HepG2 (cell line): ENCODE results near the gene KREMEN1. TPM values are rescaled to one million over a fixed set of nuclear protein-coding genes. Genes with fewer than 3 reads are reported as not detected.
A peak's percentile ranks its signal among the peaks of the same experiment; 100 is the strongest.

Experiments
- AGO2 ChIP-seq: fragments of 200-400 bp; formaldehyde crosslinking; optimal IDR thresholded peaks from 2 replicates; pipeline ENCODE3; 2017; ENCODE audit warnings: mild to moderate bottlenecking, low read depth, low read length, moderate library complexity
- BORCS8-MEF2B ChIP-seq: sonication (generic); formaldehyde crosslinking; IDR thresholded peaks from 2 replicates; pipeline ENCODE4 v1.8.0; 2022; ENCODE audit warnings: mild to moderate bottlenecking, missing genetic modification reagents
- IKZF5 ChIP-seq: IDR thresholded peaks from 2 replicates; pipeline ENCODE4 v1.6.1; 2018; ENCODE audit warnings: missing genetic modification reagents, mild to moderate bottlenecking, missing compliant biosample characterization
- KLF9 ChIP-seq: IDR thresholded peaks from 2 replicates; pipeline ENCODE4 v1.6.1; 2016; ENCODE audit warnings: low read depth
- MAFG ChIP-seq: sonication (generic); formaldehyde crosslinking; IDR thresholded peaks from 2 replicates; pipeline ENCODE4 v1.5.1; 2020; ENCODE audit warnings: mild to moderate bottlenecking, missing genetic modification reagents
- MAZ ChIP-seq, 2 experiments: sonication (generic) in 1 of 2; formaldehyde crosslinking in 1 of 2; IDR thresholded peaks; 2 replicates each; pipeline versions ENCODE4 v1.5.0 to v1.6.1; 2012 to 2020; ENCODE audit warnings: low read depth in 2 of 2, mild to moderate bottlenecking in 2 of 2, borderline replicate concordance in 1 of 2, improper control_type of control experiment in 1 of 2, low read length in 1 of 2, missing genetic modification reagents in 1 of 2, moderate library complexity in 1 of 2
- MBD4 ChIP-seq: IDR thresholded peaks from 2 replicates; pipeline ENCODE4 v1.6.1; 2012; ENCODE audit warnings: low read length, inconsistent platforms, borderline replicate concordance
- MLX ChIP-seq: IDR thresholded peaks from 2 replicates; pipeline ENCODE4 v1.6.1; 2016
- MXI1 ChIP-seq: IDR thresholded peaks from 3 replicates; pipeline ENCODE4 v1.6.1; 2012; ENCODE audit warnings: low read depth, low read length, inconsistent platforms, borderline replicate concordance
- POLR2AphosphoS5 ChIP-seq: IDR thresholded peaks from 2 replicates; pipeline ENCODE4 v1.6.1; 2012; ENCODE audit warnings: low read depth, low read length
- RBM22 ChIP-seq: fragments of 200-400 bp; formaldehyde crosslinking; optimal IDR thresholded peaks from 2 replicates; pipeline ENCODE3; 2017; ENCODE audit warnings: mild to moderate bottlenecking, low read length, moderate library complexity
- SP1 ChIP-seq, 2 experiments: fragments of 450-650 bp in 1 of 2; sonication (generic) in 1 of 2; formaldehyde crosslinking in 1 of 2; IDR thresholded peaks; 2 replicates each; pipeline versions ENCODE4 v1.4.0 to v1.6.1; 2016 to 2020; ENCODE audit warnings: missing genetic modification reagents in 1 of 2
- THRA ChIP-seq: sonication (generic); formaldehyde crosslinking; IDR thresholded peaks from 2 replicates; pipeline ENCODE4 v1.4.0; 2020; ENCODE audit warnings: missing genetic modification reagents, borderline replicate concordance
- TOE1 ChIP-seq: sonication (generic); formaldehyde crosslinking; IDR thresholded peaks from 2 replicates; pipeline ENCODE4 v1.4.0; 2020; ENCODE audit warnings: mild to moderate bottlenecking, missing genetic modification reagents
- U2AF1 ChIP-seq: fragments of 200-400 bp; formaldehyde crosslinking; optimal IDR thresholded peaks from 2 replicates; pipeline ENCODE3; 2017; ENCODE audit warnings: mild to moderate bottlenecking, low read depth, low read length
- UBTF ChIP-seq: sonication (generic); formaldehyde crosslinking; IDR thresholded peaks from 2 replicates; pipeline ENCODE4 v1.4.0; 2020; ENCODE audit warnings: mild to moderate bottlenecking, missing genetic modification reagents
- ZBTB33 ChIP-seq: sonication (generic); formaldehyde crosslinking; IDR thresholded peaks from 2 replicates; pipeline ENCODE4 v1.4.0; 2020; ENCODE audit warnings: missing genetic modification reagents
- ZFP36L2 ChIP-seq: sonication (generic); formaldehyde crosslinking; IDR thresholded peaks from 2 replicates; pipeline ENCODE4 v1.4.0; 2020; ENCODE audit warnings: missing genetic modification reagents
- ZIK1 ChIP-seq: sonication (generic); formaldehyde crosslinking; IDR thresholded peaks from 2 replicates; pipeline ENCODE4 v1.5.0; 2020; ENCODE audit warnings: mild to moderate bottlenecking, low read depth, missing genetic modification reagents, borderline replicate concordance
- polyA plus RNA-seq, 8 experiments: library from polyadenylated mRNA; depleted of rRNA in 3 of 8; stranded (reverse) in 7 of 8; unstranded in 1 of 8; fragments of >200 nt; fragmentation: Illumina TruSeq in 4 of 8; extraction: Trizol in 4 of 8; gene quantifications; 2 replicates each; pipeline versions ENCODE4 v1.2.1 to v1.2.3, GENCODE V29; 2011 to 2016; ENCODE audit warnings: low read depth in 4 of 8, missing spikeins in 1 of 8, mixed read lengths in 1 of 8; ENCODE audit not compliant: insufficient read depth in 1 of 8
- total RNA-seq, 5 experiments: library from RNA; depleted of rRNA; stranded (reverse); fragments of >200 nt; fragmentation: Illumina TruSeq; extraction: Trizol; gene quantifications; 2 replicates each; pipeline ENCODE4 v1.2.3, GENCODE V29; 2016; ENCODE audit warnings: low read depth in 1 of 5
- TF ChIP-seq, protein P1 (sequence below): sonication (generic); formaldehyde crosslinking; IDR thresholded peaks from 2 replicates; pipeline ENCODE4 v1.5.0; 2020; ENCODE audit warnings: mild to moderate bottlenecking, missing genetic modification reagents

KREMEN1 gene
- total and polyA plus RNA-seq, 2 of the 13 experiments (the other 11 are each of a cell fraction or from before 2014, with no cell fraction given): 9.8 to 13.8 TPM

DNA sequence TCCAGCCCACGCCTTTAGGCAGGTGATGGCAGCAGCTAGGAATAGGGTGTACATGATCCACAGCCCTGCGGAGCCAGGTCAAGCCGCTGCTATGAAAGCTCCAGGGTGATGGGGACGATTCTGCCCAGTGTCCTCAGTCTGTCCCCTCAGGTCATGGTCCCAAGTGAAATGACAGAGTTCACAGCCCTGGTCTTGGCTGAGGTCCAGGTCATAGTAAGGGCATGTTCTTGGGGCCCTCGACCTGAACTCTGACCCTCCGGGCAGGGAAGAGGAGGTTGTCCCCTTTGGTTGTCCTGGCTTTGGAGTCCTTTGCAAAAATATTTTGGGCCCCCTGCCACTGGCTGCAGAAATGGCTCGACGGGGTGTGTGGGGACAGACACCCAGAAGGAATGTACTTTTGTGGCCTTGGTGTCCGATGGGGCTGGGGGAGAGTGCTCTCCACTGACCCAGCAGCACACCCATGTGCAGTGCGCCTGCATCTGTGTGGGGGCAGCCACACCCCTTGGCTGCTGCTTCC, 18.5 kb upstream of the KREMEN1 start (continued):
- TF ChIP-seq ZBTB33 (CRISPR knock-in tag) (peak; percentile 45; the same call in 1 of the 2 replicates), THRA (CRISPR knock-in tag) (no peak), UBTF (no peak), MAZ (IDR thresholded peaks at IDR 0.05; ENCODE audit: borderline replicate concordance, low read depth, low read length) (no peak), MAZ (CRISPR knock-in tag; IDR thresholded peaks at IDR 0.05; ENCODE audit: low read depth) (no peak), ZFP36L2 (no peak), MXI1 (no peak), ZIK1 (CRISPR knock-in tag) (no peak), SP1 (IDR thresholded peaks at IDR 0.05) (no peak), SP1 (CRISPR knock-in tag; IDR thresholded peaks at IDR 0.05) (no peak), MLX (no peak), KLF9 (CRISPR knock-in tag) (no peak), AGO2 (peak; percentile 97), POLR2AphosphoS5 (peak; percentile 50), U2AF1 (no peak), IKZF5 (CRISPR knock-in tag) (no peak), MAFG (CRISPR knock-in tag) (no peak), MBD4 (peak; percentile 79; the same call in 1 of the 2 replicates), RBM22 (peak; percentile 100), BORCS8-MEF2B (CRISPR knock-in tag) (peak; percentile 24; the same call in 1 of the 2 replicates), TOE1 (no peak)
- TF ChIP-seq, protein P1, sequence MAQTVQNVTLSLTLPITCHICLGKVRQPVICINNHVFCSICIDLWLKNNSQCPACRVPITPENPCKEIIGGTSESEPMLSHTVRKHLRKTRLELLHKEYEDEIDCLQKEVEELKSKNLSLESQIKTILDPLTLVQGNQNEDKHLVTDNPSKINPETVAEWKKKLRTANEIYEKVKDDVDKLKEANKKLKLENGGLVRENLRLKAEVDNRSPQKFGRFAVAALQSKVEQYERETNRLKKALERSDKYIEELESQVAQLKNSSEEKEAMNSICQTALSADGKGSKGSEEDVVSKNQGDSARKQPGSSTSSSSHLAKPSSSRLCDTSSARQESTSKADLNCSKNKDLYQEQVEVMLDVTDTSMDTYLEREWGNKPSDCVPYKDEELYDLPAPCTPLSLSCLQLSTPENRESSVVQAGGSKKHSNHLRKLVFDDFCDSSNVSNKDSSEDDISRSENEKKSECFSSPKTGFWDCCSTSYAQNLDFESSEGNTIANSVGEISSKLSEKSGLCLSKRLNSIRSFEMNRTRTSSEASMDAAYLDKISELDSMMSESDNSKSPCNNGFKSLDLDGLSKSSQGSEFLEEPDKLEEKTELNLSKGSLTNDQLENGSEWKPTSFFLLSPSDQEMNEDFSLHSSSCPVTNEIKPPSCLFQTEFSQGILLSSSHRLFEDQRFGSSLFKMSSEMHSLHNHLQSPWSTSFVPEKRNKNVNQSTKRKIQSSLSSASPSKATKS (CRISPR knock-in tag): no peak
